CD4-positive, alpha-beta T cell (primary cell): Measurements from ENCODE around the gene NTM. TPM values are rescaled to one million over a fixed set of nuclear protein-coding genes. Genes with fewer than 3 reads are reported as not detected.

Experiments
- ATAC-seq: fragments of 200-7000 bp; cut with Tn5 transposase; one replicate; pipeline ENCODE4 v1.10.0; 2022; ENCODE audit warnings: mild to moderate bottlenecking; ENCODE audit not compliant: poor library complexity
- CTCF ChIA-PET: fragments of 350-600 bp; sonication (Branson Sonifier 250); formaldehyde crosslinking; loops from one replicate; lab custom pipeline; 2021; ENCODE audit warnings: antibody characterized with exemption, inconsistent platforms; lab: Charles Lee
- POLR2A ChIA-PET: fragments of 350-600 bp; sonication (Branson Sonifier 250); formaldehyde crosslinking; loops from one replicate; lab custom pipeline; 2021; ENCODE audit warnings: antibody characterized with exemption, inconsistent platforms; lab: Charles Lee
- DNase-seq, 14 experiments: peaks; one replicate each; pipeline ENCODE4 v3.0.0-alpha.2; 2013 to 2020; ENCODE audit warnings: mixed read lengths in 2 of 14
- H3K27ac ChIP-seq, 2 donors: one replicate each; pipeline versions ENCODE4 v1.5.1 to v1.7.0; 2013; ENCODE audit warnings: low read length in 2 of 2, low read depth in 1 of 2, mild to moderate bottlenecking in 1 of 2
- H3K27me3 ChIP-seq, 2 experiments: 1 replicate in 1 of 2; 2 replicates in 1 of 2; pipeline versions ENCODE4 v1.6.1 to v1.7.0; 2013; ENCODE audit warnings: low read length in 2 of 2, control low read depth in 1 of 2, mild to moderate bottlenecking in 1 of 2, moderate library complexity in 1 of 2; ENCODE audit not compliant: insufficient read depth in 2 of 2, control insufficient read depth in 1 of 2
- H3K36me3 ChIP-seq: one replicate; pipeline ENCODE4 v1.6.1; 2013; ENCODE audit warnings: low read length, control low read depth; ENCODE audit not compliant: insufficient read depth
- H3K4me1 ChIP-seq: one replicate; pipeline ENCODE4 v1.6.1; 2013; ENCODE audit warnings: low read length, control low read depth; ENCODE audit not compliant: insufficient read depth
- H3K4me3 ChIP-seq: one replicate; pipeline ENCODE4 v1.5.1; 2013; ENCODE audit warnings: mild to moderate bottlenecking, low read length, moderate library complexity
- H3K9me3 ChIP-seq, 2 experiments: 1 replicate in 1 of 2; 2 replicates in 1 of 2; pipeline versions ENCODE4 v1.6.1 to v1.7.0; 2013; ENCODE audit warnings: low read length in 2 of 2, mild to moderate bottlenecking in 2 of 2, control low read depth in 1 of 2, moderate library complexity in 1 of 2; ENCODE audit not compliant: control insufficient read depth in 1 of 2, insufficient read depth in 1 of 2
- H3K27ac Mint-ChIP-seq: one replicate; pipeline ENCODE4 v1.8.0; 2020; ENCODE audit warnings: mixed read lengths
- H3K27me3 Mint-ChIP-seq: one replicate; pipeline ENCODE4 v1.8.0; 2021; ENCODE audit warnings: mixed read lengths
- H3K36me3 Mint-ChIP-seq: one replicate; pipeline ENCODE4 v1.8.0; 2021; ENCODE audit warnings: low read depth, mixed read lengths
- H3K4me1 Mint-ChIP-seq: one replicate; pipeline ENCODE4 v1.8.0; 2021; ENCODE audit warnings: low read depth, mixed read lengths
- H3K4me3 Mint-ChIP-seq: one replicate; pipeline ENCODE4 v1.8.0; 2020; ENCODE audit warnings: mild to moderate bottlenecking, mixed read lengths
- H3K9me3 Mint-ChIP-seq: one replicate; pipeline ENCODE4 v1.8.0; 2020; ENCODE audit warnings: mixed read lengths
- intact Hi-C, 2 experiments: fragments of 100-400 bp; cut with DNase I in 1 of 2; cut with micrococcal nuclease in 1 of 2; formaldehyde crosslinking; loops; one replicate each; pipeline versions ENCODE4 v1.15.1 to v1.9.0; 2023 to 2025; cut with DNase I, micrococcal nuclease
- total RNA-seq, 174 experiments: library from RNA in 2 of 174; stranded (reverse) in 2 of 174; gene quantifications; one replicate each; pipeline ENCODE4 v1.2.3 and lab custom pipeline; 2021 to 2026
- TF ChIP-seq, protein P1 (sequence below): fragments of 200-600 bp; IDR thresholded peaks from one replicate; pipeline ENCODE4 v1.8.0; 2022; ENCODE audit warnings: antibody characterized with exemption, mild to moderate bottlenecking

The NTM gene
- total RNA-seq, 2 experiments from 2014 or later = not detected

GRCh38 chr11:132379540-132379939 is 1009.1 kb downstream of the NTM start:
- Mint-ChIP-seq H3K4me3 (no peak overlapping the region), H3K36me3 (no peaks in the 10 kb centered on the region), H3K9me3 (peaks cover 6% of the 10 kb centered on the region), H3K27ac (no peak overlapping the region), H3K4me1 (no peaks in the 10 kb centered on the region), H3K27me3 (no peaks in the 10 kb centered on the region)
- no peaks in the 10 kb centered on the region for H3K9me3 ChIP-seq
- no peaks in the 10 kb centered on the region for H3K27me3 ChIP-seq
- no peak overlapping the region for H3K27ac ChIP-seq
- ChIA-PET CTCF (no interaction called here), POLR2A (no interaction called here)
- H3K4me1 ChIP-seq = no peaks in the 10 kb centered on the region
- no peak overlapping the region for H3K4me3 ChIP-seq
- ATAC-seq = no peak
- intact Hi-C loops = no loop called here
- no peaks in the 10 kb centered on the region for H3K36me3 ChIP-seq
- no peak for DNase-seq
- TF ChIP-seq, protein P1, sequence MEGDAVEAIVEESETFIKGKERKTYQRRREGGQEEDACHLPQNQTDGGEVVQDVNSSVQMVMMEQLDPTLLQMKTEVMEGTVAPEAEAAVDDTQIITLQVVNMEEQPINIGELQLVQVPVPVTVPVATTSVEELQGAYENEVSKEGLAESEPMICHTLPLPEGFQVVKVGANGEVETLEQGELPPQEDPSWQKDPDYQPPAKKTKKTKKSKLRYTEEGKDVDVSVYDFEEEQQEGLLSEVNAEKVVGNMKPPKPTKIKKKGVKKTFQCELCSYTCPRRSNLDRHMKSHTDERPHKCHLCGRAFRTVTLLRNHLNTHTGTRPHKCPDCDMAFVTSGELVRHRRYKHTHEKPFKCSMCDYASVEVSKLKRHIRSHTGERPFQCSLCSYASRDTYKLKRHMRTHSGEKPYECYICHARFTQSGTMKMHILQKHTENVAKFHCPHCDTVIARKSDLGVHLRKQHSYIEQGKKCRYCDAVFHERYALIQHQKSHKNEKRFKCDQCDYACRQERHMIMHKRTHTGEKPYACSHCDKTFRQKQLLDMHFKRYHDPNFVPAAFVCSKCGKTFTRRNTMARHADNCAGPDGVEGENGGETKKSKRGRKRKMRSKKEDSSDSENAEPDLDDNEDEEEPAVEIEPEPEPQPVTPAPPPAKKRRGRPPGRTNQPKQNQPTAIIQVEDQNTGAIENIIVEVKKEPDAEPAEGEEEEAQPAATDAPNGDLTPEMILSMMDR = no peak
